K562 (cell line): ENCODE data around the gene GYPC. TPM values are rescaled to one million over a fixed set of nuclear protein-coding genes. Genes with fewer than 3 reads are reported as not detected.

Experiments
- ARID3B ChIP-seq: fragments of 250-450 bp; sonication (Bioruptor Pico); IDR thresholded peaks from 2 replicates; pipeline ENCODE4 v1.4.0; 2020; ENCODE audit warnings: borderline replicate concordance
- CHD7 ChIP-seq: fragments of 200-600 bp; sonication (generic); IDR thresholded peaks from one replicate; pipeline ENCODE4 v1.6.1; 2012; ENCODE audit warnings: mild to moderate bottlenecking, low read depth, low read length, inconsistent platforms
- DEAF1 ChIP-seq: fragments of 450-650 bp; formaldehyde crosslinking; IDR thresholded peaks from 2 replicates; pipeline ENCODE4 v1.4.0; 2020; ENCODE audit warnings: mild to moderate bottlenecking, moderate library complexity
- FOXK1 ChIP-seq: sonication (generic); formaldehyde crosslinking; IDR thresholded peaks from 2 replicates; pipeline ENCODE4 v1.8.0; 2022; ENCODE audit warnings: missing genetic modification reagents, mild to moderate bottlenecking, borderline replicate concordance
- HMG20B ChIP-seq: fragments of 250-450 bp; sonication (Bioruptor Pico); IDR thresholded peaks from 2 replicates; pipeline ENCODE4 v1.5.0; 2021; ENCODE audit warnings: mild to moderate bottlenecking
- PTBP1 ChIP-seq: fragments of 200-400 bp; formaldehyde crosslinking; IDR thresholded peaks from 2 replicates; pipeline ENCODE4 v1.6.1; 2017; ENCODE audit warnings: low read depth, low read length
- ZNF253 ChIP-seq: fragments of 250-450 bp; sonication (Bioruptor Pico); conservative IDR thresholded peaks from 2 replicates; pipeline ENCODE4 v1.6.1; 2021; ENCODE audit warnings: mild to moderate bottlenecking
- ZNF584 ChIP-seq: fragments of 200-800 bp; sonication (Bioruptor generic); IDR thresholded peaks from 2 replicates; pipeline ENCODE4 v1.6.1; 2016; ENCODE audit warnings: low read depth, mild to moderate bottlenecking, missing genetic modification characterization, missing compliant biosample characterization
- polyA plus RNA-seq, 8 experiments: library from polyadenylated mRNA; depleted of rRNA in 4 of 8; stranded (reverse) in 5 of 8; unstranded in 3 of 8; fragments of >200 nt; fragmentation: Nextera tagmentation in 2 of 8; fragmentation: Illumina TruSeq in 1 of 8; extraction: Ambion mirVana in 2 of 8; extraction: Trizol in 1 of 8; gene quantifications; 2 replicates each; pipeline versions ENCODE4 v1.2.1 to v1.2.3, GENCODE V29; 2011 to 2014; ENCODE audit warnings: inconsistent platforms in 1 of 8, missing spikeins in 1 of 8
- total RNA-seq, 7 experiments: library from RNA; depleted of rRNA in 6 of 7; stranded (reverse); fragments of >200 nt in 6 of 7; fragmentation: Illumina TruSeq in 2 of 7; extraction: Trizol in 2 of 7; gene quantifications; 2 replicates each; pipeline versions ENCODE4 v1.2.1 to v1.2.3, GENCODE V29; 2011 to 2021; ENCODE audit warnings: low replicate concordance in 1 of 7
- TF ChIP-seq, protein P1 (sequence below), 2 experiments: fragments of 450-650 bp; IDR thresholded peaks; 2 replicates each; pipeline ENCODE4 v1.6.1; 2016
- TF ChIP-seq, protein P2 (sequence below): fragments of 250-450 bp; sonication (Bioruptor Pico); IDR thresholded peaks from 2 replicates; pipeline ENCODE4 v1.4.0; 2020; ENCODE audit warnings: mild to moderate bottlenecking

The GYPC gene
- total and polyA plus RNA-seq, 9 of the 15 experiments (the other 6 are each of a cell fraction or from before 2014, with no cell fraction given): 50.6 to 282 (median 194) TPM

GRCh38 chr2:126645211-126645618 is 10.7 kb upstream of the GYPC start (continued):
- TF ChIP-seq, protein P1, sequence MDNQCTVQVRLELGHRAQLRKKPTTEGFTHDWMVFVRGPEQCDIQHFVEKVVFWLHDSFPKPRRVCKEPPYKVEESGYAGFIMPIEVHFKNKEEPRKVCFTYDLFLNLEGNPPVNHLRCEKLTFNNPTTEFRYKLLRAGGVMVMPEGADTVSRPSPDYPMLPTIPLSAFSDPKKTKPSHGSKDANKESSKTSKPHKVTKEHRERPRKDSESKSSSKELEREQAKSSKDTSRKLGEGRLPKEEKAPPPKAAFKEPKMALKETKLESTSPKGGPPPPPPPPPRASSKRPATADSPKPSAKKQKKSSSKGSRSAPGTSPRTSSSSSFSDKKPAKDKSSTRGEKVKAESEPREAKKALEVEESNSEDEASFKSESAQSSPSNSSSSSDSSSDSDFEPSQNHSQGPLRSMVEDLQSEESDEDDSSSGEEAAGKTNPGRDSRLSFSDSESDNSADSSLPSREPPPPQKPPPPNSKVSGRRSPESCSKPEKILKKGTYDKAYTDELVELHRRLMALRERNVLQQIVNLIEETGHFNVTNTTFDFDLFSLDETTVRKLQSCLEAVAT (IDR thresholded peaks at IDR 0.05): peak in 1 of 2 experiments; percentile 12; a peak in 1 of 4 replicates
- no peak for TF ChIP-seq ARID3B (CRISPR knock-in tag)
- no peak for TF ChIP-seq ZNF253 (CRISPR knock-in tag)
- TF ChIP-seq FOXK1 (CRISPR knock-in tag): no peak
- no peak for TF ChIP-seq HMG20B (CRISPR knock-in tag)
- no peak for TF ChIP-seq PTBP1
- TF ChIP-seq DEAF1 (CRISPR knock-in tag): no peak
- TF ChIP-seq CHD7: no peak
- TF ChIP-seq ZNF584: no peak
- TF ChIP-seq, protein P2, sequence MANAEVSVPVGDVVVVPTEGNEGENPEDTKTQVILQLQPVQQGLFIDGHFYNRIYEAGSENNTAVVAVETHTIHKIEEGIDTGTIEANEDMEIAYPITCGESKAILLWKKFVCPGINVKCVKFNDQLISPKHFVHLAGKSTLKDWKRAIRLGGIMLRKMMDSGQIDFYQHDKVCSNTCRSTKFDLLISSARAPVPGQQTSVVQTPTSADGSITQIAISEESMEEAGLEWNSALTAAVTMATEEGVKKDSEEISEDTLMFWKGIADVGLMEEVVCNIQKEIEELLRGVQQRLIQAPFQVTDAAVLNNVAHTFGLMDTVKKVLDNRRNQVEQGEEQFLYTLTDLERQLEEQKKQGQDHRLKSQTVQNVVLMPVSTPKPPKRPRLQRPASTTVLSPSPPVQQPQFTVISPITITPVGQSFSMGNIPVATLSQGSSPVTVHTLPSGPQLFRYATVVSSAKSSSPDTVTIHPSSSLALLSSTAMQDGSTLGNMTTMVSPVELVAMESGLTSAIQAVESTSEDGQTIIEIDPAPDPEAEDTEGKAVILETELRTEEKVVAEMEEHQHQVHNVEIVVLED (CRISPR knock-in tag): no peak
